EL (cell line): ENCODE data around the gene AMN.
A peak's percentile ranks its signal among the peaks of the same experiment; 100 is the strongest.
"Not testable (repeated sequence)": the region's sequence is repeated elsewhere in the genome, so short reads cannot be mapped to it uniquely, and the experiment has no call there.

Experiments used
- DNase-seq: peaks from one replicate; pipeline ENCODE4 v3.0.0-alpha.2; 2016

The AMN gene

DNA sequence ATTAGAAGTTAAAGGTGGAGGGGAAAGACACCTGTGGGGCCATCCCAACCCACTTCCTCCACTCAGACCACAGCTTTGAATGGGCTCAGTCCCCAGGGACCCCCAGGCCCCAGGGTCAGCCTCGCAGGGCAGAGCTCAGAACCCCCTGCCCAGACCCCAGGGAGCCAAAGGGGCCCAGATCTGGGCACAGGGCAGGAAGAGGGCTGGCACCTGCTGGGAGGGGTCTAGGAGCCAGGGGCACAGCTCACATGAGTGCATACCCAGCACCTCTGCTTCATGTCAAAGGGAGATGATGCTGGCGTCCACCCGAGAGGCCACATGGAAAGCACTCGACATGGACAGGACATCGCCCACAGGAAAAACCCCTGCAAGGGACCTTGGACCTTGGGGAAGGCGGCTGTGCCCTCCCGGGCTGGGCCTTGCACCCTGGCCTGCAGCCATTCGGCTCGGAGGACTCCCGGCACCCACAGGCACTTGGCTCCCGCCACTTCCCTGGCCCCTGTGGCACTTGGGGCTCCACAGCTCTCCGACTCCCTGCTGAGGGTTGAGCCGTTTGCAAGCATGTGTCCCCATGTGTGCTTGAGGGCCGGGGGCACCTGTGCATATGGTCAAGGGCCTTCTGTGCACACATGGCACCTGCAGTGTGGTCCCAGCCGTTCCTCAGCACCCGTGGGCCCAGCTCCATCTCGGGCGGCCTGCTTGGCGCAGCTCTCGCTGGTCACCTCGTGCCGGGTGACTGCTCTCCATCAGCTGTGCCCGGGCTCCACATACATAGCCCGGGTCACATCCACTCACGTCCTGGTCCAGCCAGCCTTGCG lies 7.8 kb upstream of the AMN start:
- DNase-seq: no peak

DNA sequence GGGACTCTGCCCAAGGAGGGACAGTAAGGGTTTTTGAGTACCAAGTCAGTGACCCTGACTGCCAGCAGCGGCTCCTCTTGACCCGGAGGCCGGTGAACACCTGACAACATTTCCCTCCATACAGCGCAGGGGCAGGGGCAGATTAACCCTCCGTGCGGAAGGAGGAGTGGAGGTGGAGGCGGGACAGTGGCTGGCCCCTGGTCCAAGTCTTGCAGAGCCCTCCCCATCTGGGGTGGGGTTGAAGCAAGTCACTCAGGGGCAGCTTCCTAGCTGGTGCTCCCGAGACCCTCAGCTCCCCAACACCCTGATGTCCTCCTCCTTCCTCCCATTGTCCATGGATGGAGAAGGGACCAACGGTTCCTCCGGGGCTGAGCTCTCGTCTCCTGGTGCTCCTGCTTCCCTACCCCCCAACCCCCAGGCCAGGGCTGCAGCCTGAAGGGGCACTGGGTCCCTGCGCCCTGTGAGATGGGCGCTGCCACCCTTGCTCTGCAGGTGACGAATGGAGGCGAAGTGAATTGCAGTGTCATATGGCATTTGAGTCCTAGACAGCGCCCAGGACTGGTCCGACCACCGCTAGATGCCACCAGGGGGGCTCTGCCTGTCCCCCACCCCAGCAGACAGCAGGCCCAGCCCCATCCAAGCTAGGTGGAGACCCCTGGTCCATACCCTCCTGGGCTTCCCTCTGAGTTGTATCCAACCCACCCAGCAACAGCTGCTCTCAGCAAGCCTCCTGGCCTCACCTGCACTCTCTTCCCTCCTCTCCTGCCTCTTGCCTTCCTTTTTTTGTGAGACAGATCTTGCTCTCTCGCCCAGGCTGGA lies 7.0 kb upstream of the AMN start:
- DNase-seq: no peak

DNA sequence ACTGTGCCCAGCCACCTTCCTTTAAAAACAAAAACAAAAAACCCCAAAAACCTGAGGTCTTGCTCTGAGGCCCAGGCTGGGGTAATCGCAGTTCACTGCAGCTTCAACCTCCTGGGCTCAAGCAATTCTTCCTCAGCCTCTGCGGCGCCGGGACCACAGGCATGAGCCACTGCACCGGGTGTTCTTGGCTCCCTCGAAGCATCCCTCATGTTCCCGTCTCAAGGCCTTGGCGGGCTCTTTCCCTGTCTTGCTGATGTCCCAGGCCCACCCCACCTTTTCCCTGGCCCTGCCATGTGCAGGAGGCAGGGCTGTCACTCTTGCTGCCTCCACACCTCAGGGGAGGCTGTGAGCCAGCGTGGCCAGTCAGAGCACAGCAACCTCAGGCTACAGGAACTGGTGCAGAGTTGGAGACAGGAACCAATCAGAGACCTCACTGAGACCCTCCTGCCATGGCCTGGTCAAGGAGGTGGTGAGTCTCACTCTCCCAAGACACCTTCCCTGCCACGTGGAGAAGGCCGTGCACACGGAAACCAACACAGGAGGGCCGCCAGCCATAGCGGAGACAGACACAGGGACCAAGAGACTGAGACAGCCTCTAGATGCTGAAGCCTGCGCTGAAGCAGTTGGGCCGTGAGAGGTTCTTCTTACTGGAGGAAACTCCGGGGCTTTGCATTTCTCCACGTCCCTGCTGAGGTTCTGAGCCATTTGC lies 6.0 kb upstream of the AMN start:
- no peak for DNase-seq

DNA sequence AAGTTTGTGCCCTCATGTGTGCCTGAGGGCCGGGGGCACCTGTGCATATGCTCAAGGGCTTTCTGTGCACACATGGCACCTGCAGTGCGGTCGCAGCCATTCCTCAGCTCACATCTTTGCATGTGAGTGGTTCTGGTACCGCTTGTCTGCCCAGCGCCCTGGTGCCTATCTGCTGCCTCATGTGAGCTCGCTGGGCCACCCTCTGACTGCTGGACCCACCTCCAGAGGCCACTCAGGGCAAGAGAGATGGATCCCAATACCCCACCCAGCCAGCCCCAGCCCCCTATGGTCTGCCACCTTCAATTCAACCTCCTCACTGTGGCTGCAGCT lies 5.4 kb upstream of the AMN start:
- no peak for DNase-seq

DNA sequence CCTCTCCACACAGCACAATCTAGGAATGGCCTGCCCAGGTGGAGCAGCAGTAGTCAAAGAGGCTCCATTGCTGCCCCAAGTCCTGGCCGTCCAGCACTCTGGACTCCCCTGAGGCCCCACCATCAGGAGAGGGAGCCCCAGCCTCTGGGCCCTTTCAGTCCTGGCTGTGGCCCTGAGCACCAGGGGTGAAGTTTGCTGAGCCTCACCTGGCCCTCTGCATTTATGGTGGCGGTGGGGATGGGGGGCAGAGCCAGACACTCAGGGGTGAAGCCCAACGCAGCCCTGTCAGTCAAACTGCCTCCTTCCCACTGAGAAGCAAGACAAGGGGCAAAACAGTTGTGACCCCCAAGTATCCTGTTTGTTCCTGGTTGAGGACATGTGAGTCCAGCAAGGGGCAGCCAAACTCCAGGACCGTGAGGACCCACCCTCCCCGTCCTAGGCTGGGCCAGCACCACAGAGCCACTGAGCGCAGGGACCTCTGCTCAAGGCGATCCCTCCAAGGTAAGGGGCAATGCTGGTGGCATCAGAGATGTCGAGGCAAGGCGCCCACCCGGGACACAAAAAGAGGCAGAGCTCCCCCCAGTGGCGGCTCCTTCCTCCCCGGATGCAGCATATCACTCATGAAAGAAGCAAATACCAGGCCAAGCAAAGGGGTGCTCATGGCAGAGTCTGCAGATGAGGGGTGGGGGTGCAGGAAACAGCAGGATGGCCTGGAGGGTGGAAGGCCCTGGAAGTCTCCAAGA lies 4.8 kb upstream of the AMN start:
- peak; percentile 49 for DNase-seq

DNA sequence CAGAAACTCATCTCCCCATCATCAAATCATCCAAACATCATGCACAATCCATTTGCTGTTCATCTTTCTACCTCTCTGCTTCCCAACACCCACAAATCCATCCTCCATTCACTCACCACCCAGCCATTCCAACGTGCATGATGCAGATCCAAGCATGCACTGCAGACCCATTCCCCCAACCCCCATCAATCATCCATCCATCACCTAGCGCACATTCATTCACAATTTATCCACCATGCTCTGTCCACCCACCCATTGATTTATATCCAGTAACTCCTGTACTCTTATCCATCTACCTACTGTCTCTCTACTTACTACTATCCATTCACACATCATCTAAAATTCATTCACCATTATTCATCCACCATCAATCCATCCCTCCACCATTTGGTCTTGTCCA lies 4.0 kb upstream of the AMN start:
- no peak for DNase-seq

DNA sequence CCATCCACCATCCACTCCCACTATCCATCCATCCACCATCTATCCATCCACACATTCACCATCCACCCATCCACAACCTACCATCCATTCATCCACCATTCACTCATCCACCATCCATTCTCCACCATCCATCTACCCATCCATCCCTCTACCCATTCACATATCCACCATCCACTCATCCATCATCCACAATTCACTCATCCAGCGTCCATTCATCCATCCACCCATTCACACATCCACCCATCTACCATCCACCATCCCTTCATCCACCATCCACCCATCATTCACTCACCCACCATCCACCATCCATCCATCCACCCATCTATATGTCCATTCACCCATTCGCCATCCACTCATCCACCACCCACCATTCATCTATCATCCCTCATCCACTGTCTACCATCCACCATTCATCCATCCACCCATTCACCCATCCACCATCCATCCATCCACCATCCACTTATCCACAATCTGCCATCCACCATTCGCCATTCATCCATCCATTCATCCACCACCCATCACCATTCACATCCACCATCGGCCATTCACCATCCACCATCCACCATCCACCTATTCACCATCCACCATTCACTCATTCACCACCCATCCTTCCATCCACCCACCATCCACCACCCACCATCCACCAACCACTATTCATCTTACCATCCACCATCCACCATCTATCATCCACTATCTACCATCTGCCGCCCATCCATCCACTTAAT lies 2.0 kb upstream of the AMN start:
- no peak for DNase-seq

DNA sequence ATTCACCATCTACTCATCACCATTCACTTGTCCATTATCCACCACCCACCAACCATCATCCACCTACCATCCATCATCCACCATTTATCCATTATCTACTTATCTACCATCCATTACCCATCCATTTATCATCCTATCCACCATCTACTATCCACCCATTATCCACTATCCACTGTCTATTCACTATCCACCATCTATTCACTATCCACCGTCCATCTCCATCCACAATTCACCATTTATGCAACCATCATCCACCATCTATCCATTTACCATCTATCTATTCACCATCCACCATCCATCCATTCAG lies 1.5 kb upstream of the AMN start:
- DNase-seq: no peak

DNA sequence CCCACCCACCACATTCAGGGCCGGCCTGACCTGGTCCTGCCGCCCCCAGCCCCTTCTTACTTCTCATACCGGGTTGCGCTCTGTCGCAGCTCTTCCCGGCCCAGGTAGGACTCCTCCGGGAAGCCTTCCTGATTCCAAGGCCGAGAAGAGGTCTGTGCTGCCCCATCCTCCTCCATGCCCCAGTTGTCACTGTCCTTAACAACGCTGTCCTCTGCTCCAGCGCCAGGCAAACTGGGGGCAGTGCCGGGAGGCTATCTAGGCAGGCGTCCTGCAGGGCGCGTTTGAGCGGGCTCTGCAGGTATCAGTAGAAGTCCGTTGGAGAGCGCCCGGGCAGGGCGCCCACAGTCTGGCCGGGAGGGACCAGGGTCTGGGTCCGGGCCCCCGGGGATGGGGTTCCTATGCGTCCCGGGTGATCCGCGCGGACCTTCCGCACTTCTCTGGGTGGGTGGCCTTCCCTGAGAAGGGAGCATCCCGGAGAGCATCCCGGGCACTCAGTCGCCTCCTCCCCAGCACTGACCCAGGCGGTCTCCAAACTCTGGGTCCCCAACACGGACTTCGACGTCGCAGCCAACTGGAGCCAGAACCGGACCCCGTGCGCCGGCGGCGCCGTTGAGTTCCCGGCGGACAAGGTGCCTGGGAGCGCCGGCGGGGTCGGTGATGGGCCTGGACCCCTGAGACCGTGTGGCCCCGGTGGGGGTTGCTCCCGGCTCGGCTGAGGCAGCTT lies 900 bp downstream of the AMN start:
- DNase-seq: no peak

DNA sequence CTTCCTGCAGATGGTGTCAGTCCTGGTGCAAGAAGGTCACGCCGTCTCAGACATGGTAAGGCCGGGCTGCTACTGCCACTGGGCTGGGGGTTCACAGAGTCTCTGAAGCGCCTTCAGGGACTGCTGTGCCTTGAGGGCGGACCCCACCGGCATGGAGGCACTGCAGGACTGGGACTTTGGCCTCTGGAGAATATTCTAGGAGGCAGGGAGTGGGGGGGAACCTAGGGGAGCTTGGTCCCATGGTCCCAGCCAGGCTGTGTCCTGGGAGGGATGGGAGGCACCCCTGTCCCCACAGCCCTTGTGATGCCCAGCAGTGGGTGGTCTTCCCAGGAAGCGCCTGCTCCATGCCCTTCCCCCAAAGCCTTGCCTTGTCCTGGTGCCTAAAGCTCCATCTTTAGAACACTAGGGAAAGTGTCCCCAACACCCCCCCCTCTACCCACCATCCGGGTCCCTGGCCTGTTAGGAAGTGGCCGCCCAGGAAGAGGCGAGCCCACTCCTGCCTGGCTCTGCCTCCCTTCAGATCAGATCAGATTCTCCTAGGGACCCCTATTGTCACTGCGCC lies 1.5 kb downstream of the AMN start:
- no peak for DNase-seq

DNA sequence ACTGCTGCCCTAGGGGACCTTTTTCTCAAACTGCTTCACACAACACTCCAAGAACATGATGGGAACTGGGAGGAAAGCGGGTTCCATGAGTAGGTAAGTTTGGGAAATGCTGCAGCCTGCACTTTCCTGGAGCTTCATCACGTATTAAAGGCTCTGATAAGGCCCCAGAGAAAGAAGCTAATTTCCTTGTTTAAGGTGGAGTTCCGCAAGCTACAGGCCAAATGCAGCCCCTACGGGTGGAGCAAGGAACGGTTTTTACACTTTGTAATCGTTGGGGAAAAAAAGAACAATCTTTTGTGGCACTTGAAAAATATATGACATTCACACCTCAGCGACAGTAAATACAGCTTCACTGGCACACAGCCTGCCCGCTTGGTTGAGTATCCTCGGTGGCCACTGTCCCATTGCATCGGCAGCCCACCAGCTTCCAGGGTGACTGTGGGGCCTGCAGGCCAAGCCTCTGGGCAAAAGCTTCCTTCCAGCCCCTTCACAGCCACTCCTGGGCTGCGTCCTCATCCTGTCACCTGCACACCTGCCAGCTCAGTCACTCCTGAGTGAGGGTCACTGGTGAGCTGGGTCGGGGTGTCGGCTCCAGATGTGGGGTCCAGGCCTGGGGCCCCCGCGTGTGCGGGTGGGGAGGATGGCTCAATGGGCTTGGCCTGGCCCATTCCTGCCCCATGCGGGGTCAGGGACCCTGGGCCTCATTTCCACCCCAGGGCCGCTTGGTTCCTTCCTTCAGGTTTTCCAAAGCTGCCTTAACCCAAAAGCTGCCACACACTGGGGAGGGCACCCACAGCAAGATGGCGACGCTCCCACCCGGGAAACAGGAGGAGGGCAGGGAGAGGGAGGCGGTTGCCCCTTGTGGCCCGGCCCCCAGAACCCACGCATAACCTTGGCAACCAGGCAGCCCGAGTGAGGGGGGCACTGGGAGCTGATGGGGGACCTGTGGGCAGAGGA lies 2.4 kb downstream of the AMN start:
- DNase-seq: no peak

DNA sequence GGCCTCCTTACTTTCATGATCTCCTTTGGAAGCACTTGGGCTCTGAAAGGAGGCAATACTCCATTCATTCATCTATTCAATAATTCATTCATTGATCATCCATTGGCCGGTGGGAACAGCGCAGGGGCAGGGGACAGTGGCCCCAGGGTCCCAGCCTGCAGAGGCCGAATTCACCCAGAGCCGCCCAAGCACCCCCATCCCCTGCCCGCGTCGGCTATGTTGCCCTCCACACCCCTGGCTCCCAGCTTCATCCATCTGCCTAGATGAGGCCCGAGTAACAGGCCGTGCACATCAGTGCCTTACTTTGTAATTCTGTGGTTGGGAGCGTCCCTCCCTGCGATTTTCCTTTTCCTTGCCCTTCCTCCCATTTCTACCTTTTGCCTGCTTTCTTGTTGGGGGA lies 3.2 kb downstream of the AMN start:
- DNase-seq: no peak

DNA sequence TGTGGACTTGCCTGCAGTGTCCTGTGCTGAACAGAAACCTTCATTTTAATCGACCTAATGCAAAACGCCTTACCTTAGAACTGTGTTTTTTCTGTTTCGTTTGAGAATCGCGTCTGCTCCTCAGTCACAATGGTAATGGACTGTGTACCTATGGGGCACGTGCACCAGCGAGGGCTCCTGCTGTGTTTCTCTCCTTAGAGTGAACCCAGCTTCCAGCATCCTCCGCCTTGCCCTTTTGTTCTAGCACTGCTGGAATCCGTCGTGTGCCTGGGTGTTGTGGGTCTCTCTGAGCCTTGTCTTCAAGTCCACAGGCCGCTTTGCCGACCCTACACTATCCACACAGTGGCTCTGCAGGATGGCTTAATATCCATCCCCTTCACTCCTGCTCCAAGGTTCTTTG lies 3.6 kb downstream of the AMN start:
- no peak for DNase-seq

DNA sequence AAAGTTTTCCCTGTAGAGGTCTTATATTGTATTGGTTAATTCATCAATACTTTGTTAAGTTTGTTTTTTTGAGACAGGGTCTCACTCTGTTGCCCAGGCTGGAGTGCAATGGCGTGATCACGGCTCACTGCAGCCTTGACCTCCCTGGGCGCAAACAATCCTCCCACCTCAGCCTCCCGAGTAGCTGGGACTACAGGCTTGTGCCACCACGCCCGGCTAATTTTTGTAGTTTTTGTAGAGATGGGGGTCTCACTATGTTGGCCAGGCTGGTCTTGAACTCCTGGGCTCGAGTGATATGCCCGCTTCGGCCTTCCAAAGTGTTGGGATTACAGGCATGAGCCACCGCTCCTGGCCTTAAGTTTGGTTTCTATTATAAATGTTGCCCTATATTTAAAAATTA lies 4.4 kb downstream of the AMN start:
- not testable (repeated sequence) for DNase-seq

DNA sequence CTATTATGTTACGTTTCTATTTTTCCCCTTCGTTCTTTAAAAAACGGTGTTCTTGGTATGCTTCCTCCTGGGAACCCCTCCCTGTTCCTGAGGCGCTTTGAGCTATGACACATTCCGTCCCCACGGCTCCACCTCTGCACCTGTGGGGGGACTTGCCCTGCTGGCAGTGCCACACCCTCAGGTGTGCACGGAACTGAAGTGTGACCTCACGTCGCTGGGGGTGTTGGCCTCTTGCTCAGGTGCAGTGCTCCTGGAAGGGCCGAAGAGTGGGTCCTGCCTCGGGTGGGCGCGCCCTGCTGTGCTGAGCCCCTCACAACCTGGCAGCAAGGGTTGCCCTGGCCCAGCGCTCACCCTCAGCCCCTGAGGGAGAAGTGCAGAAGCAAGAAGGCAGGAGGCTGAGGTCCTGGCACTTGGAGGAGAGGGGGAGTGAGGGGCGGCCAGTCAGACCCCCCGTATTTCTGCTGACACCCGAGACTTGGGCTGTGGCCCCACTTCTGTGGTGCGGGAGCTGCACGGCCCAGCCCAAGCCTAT lies 4.9 kb downstream of the AMN start:
- DNase-seq: no peak

DNA sequence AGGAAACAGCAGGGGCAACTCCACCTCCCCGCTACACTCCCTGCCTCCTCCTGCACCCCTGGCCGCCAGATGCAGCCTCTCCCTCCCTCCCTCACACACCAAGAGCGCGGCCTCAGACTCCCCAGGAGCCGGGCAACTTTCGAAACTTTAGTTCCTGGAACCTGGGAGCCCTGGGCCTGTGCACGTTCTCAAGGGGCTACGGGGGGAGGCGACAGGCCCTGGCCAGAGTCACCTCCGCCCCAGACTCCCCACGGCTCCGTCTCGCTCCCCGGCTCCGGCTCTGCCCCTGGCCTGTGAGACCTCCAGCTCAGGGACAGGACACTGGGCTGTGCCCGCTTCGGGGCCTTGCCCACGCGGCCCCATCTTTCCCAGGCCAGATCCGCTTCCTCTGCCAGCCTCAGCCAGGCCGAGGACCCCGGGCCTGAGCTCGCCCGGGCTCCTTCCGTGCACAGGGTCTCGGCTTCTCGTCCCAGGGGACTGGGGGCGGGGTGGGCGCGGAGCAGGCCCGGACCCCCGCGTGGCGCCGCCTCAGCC lies 5.5 kb downstream of the AMN start:
- DNase-seq: no peak

DNA sequence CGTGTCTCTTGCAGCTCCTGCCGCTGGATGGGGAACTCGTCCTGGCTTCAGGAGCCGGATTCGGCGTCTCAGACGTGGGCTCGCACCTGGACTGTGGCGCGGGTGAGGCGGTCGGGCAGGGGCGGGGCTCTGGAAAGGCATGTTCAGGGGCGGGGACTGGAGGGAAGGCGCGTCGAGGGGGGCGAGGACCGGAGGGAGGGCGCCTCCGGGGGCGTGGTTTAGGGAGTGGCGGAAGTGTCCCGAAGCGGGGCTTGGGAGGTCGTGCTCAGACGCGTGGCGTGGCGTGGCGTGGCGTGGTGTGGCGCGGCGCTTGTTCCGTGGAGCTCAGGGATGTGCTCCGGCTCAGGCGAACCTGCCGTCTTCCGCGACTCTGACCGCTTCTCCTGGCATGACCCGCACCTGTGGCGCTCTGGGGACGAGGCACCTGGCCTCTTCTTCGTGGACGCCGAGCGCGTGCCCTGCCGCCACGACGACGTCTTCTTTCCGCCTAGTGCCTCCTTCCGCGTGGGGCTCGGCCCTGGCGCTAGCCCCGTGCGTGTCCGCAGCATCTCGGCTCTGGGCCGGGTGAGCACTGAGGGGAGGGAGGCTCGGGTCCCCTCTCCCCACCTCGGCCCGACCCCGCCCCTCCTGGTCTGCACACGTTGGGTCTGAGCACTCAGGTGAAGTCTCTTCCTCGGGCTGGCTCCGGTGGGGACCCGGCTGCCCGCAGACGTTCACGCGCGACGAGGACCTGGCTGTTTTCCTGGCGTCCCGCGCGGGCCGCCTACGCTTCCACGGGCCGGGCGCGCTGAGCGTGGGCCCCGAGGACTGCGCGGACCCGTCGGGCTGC lies 6.2 kb downstream of the AMN start:
- peak; percentile 53 for DNase-seq

DNA sequence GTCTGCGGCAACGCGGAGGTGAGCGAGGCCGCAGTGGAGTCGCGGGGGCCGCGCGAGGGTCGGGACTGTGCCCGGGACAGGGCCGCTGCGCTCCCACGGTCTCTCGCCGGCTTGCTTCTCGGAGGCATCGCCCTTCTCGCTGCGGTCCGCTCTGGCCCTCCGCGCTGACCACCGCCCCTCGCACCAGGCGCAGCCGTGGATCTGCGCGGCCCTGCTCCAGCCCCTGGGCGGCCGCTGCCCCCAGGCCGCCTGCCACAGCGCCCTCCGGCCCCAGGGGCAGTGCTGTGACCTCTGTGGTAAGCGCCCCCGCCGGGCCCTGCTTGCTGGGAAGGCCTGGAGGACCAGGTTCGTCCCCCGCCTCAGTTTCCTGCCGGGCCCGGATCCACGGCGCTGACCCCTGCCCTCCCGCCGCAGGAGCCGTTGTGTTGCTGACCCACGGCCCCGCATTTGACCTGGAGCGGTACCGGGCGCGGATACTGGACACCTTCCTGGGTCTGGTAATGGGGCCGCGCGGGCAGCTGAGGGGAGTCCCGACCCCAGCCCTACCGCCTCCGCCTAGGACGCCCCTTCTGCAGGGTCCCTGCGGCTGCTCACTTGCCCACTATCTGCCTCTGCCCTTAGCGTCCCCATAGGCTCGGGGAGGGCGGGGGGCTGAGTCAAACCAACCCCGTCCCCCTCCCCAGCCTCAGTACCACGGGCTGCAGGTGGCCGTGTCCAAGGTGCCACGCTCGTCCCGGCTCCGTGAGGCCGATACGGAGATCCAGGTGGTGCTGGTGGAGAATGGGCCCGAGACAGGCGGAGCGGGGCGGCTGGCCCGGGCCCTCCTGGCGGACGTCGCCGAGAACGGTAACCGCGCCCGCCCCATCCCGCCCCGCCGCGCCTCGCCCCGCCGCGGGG lies 7.0 kb downstream of the AMN start:
- no peak for DNase-seq
